GM19397 (cell line): ENCODE results near the gene H3-3A.
A peak's percentile ranks its signal among the peaks of the same experiment; 100 is the strongest.

Experiments
- ATAC-seq: cut with Tn5 transposase; IDR thresholded peaks from one replicate; pipeline ENCODE4 v1.9.1; 2021; ENCODE audit warnings: mild to moderate bottlenecking, moderate library complexity; ENCODE audit not compliant: unreplicated experiment

H3-3A gene

GRCh38 chr1:226062558-226063223 is at the start of gene H3-3A:
H3-3A (plus strand) TSS chr1:226062716; CDS start chr1:226064352, 1,636 bp downstream.
- peak; percentile 78 for ATAC-seq

GRCh38 chr1:226017070-226017469 is 45.4 kb upstream of the H3-3A start:
- ATAC-seq: no peak

DNA sequence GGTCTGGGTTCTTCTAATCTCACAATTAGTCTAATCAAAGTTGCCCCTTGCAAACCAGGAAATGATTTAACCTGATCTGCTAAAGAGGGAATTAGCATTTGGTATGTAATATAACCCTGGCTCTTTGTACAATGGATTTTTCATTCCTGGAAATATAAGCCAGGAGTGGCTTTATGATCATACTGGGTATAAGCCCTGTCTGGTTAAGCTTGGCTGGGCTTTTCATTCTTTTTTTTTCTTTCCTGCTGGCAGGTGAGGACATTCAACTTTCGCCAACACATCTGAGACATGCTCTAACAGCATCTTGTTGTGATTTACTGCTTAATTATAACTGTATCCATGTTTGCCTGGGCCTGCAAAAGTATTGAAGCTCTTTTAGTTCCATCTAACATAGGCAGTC is 42.9 kb upstream of the H3-3A start:
- ATAC-seq: no peak

DNA sequence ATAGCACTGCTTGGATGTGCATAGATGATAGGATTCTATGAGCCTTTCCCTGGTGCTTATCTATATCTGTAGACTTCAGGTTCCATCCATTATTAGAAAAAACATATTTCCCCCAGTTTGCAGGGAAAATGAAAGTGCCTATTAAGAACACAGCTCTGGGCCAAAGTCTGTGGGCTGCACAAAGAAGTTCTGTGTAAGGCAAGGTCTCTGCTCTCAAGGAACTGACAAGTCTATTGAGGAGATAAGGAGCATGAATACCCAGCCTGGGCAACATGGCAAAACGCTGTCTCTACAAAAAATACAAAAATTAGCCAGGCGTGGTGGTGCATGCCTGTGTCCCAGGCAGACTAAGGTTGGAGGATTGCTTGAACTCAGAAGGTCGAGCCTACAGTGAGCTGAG is 41.1 kb upstream of the H3-3A start:
- ATAC-seq: no peak

DNA sequence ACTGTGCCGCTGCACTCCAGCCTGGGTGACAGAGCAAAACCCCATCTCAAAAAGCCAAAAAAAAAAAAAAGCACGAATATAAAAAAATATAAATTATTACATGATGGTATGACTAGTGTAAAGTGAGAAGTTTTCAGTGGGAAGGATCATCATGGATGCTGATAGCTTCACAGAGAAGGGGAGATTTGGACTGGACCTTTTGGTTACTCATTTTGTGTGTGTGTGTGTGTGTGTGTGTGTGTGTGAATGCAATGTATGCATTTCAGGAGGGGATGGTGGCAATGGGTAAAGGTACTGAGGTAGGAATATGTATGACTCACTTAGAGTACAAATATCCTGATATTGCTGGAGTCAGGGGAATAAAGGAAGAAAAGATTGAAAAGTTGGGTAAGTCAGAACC is 40.7 kb upstream of the H3-3A start:
- no peak for ATAC-seq

GRCh38 chr1:226023735-226024134 is 38.8 kb upstream of the H3-3A start:
- ATAC-seq: no peak

DNA sequence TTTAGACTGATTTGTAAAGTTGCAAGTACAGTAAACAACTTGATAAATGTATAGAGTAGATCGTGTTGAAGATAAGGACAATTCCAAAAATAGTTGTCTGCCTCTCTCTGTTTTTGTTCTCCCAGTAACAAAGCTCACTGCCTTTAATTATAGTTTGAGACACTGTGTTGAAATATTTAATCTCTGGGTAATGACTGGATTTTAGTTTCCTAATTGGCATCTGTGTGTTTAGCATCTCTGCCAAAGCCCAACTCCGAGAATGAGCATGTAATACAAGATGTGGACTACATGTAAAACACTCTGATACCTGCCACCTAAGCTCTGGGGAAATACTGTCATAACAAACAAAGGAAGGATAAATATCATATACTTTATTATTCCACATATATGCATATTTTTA is 35.7 kb upstream of the H3-3A start:
- no peak for ATAC-seq

GRCh38 chr1:226027538-226028217 is 34.8 kb upstream of the H3-3A start:
- no peak for ATAC-seq

DNA sequence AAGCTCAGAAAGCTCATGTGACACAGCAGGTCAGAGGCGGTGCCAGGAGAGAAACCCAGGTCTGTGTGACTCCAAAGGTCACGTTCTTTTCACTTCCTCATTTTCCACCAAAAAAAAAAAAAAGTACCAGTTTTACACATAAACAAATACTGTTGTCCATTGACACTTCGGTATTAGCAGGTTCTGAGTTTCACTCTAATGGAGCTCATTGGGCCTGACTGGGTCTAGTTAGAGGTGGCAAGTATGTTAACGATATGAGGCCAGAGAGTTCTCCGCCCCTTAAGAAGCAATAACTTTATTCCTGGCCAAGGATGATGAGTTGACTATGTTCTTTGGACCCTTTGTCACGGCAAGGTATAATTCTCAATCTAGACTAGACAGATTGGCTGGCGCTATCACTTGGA is 33.4 kb upstream of the H3-3A start:
- peak; percentile 89 for ATAC-seq

DNA sequence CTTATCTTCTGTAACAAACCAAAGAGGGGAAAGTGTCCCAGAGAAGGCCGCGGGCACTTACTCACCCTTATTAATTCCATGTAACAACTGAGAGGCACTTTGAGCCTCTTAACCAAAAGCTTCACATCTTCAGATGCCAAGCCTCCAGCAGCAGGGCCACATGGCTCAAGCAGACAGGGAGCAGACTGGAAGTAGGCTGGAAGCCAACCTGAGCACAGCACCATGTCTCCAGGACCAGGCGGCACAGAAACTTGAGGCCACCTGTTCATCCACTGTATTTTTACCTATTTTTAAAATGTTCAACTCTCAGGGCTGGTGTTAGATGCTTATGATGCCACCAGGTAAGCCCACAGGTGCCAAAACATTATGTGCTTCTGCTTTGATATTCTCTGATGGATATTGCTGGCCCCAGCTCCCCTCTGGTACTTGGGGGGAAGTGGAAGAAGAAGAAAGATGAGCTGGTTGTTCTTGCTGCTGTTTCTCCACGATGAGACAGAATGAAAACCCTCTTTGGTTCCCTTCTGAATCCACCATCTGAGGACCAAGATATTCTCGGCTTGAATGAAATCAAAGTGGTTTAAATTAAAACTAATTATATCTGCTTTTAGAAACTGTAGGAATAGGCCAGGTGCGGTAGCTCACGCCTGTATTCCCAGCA is 32.8 kb upstream of the H3-3A start:
- no peak for ATAC-seq

GRCh38 chr1:226033582-226033981 is 28.9 kb upstream of the H3-3A start:
- ATAC-seq: no peak

- no peak for ATAC-seq
Observed at GRCh38 chr1:226033991-226034390, 28.5 kb upstream of the H3-3A start.

- no peak for ATAC-seq
Observed at GRCh38 chr1:226034482-226034881, 28.0 kb upstream of the H3-3A start.

- no peak for ATAC-seq
Observed at GRCh38 chr1:226035915-226036314, 26.6 kb upstream of the H3-3A start.

GRCh38 chr1:226038661-226039060 is 23.9 kb upstream of the H3-3A start:
- no peak for ATAC-seq

- no peak for ATAC-seq
Observed at GRCh38 chr1:226041419-226041818, 21.1 kb upstream of the H3-3A start.

- no peak for ATAC-seq
Observed at GRCh38 chr1:226044514-226045101, 17.9 kb upstream of the H3-3A start.

DNA sequence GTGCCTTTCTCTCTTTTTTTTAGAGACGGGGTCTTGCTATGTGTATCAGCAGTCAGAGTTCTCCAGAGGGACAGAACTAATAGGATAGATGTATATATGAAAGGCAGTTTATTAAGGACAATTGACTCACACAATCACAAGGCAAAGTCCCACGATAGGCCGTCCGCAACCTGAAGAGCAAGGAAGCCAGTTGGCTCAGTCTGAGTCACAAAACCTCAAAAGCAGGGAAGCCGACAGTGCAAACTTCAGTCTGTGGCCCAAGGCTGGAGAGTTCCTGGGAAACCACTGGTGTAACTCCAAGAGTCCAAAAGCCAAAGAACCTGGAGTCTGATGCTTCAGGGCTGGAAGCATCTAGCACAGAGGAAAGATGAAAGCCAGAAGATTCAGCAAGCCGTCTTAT is 16.3 kb upstream of the H3-3A start:
- no peak for ATAC-seq

DNA sequence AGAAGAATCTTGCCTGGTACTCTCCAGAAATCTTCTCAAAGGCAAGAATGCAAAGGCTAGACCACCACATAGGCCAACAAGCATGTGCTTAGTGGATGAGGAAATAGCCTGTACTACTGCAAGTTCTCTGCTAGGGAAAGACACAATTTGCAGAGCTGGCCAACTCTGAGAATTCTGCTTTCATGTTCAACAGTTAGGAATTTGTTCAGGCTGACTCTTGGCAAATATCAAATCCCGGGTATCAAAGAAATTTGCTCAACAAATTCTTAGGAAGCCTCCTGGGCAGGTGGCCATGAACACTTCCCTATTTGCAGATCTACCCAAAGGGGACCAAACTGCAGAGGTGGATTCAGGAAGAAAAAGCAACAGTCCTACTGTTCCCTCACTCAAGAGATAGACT is 15.0 kb upstream of the H3-3A start:
- ATAC-seq: no peak

DNA sequence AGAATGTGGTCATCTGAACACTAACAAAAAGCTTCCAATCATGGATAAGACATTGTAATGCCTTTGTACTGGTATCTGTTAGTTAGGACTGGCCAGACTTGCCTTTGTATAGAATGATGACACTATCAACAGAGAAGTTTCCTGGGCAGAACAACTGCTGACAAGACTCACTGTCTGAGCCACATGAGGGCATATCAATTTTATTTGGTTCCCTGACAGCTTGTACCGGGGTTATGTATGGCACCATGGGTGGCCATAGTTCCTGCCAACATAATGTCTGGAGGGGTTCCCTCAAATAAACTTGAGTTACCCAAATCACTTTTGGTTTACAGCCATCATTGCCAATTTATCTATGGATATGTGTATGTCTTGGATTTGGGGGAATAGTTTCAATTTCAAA is 13.6 kb upstream of the H3-3A start:
- ATAC-seq: no peak

DNA sequence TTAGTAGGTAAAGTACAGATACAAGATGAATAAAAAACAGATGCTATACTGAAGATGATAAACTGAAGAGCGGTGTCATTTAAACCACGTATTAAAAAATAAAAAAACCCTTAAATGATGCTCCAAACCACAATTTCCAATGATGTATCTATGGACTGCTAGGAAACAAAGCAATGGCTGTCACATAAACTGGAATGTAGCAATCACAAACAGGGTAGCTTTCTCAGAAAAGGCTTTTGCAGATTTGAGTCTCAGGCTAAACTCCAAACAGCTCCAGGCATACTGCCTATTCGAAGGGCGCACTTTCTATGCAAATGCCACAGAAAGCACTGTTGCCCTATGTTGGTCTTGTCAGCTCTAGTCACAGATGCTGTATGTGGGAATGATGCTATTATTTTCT is 12.4 kb upstream of the H3-3A start:
- no peak for ATAC-seq

- ATAC-seq: no peak
Observed at GRCh38 chr1:226051365-226051764, 11.2 kb upstream of the H3-3A start.
